SK-N-SH (cell line): ENCODE data around the gene RPP30. TPM values are rescaled to one million over a fixed set of nuclear protein-coding genes. Genes with fewer than 3 reads are reported as not detected.

Source experiments
- CTCF ChIA-PET: fragments of 300-600, 350-600 bp; formaldehyde crosslinking; extraction: SDS; loops from one replicate; lab custom pipeline; 2021; lab: Yijun Ruan, JAX
- POLR2A ChIA-PET: fragments of 350-600 bp; sonication (Branson Sonifier 250); formaldehyde crosslinking; extraction: SDS; loops from one replicate; lab custom pipeline; 2020; ENCODE audit warnings: antibody characterized with exemption, inconsistent platforms; lab: Yijun Ruan, JAX
- DNase-seq: peaks from one replicate; pipeline ENCODE4 v3.0.0; 2012
- H2AFZ ChIP-seq: fragments of 200-600 bp; sonication (generic); 2 replicates; pipeline ENCODE4 v1.8.1; 2016; ENCODE audit warnings: antibody characterized with exemption, mild to moderate bottlenecking, low read depth
- H3F3A ChIP-seq: fragments of 200-600 bp; sonication (generic); replicated peaks from 2 replicates; pipeline ENCODE3; 2016; ENCODE audit warnings: antibody characterized with exemption, mild to moderate bottlenecking; ENCODE audit not compliant: insufficient read depth
- H3K27ac ChIP-seq, 2 experiments: fragments of 200-500 bp in 1 of 2; fragments of 200-600 bp in 1 of 2; sonication (Bioruptor generic) in 1 of 2; sonication (generic), shearing (Covaris generic) in 1 of 2; 2 replicates each; pipeline versions ENCODE4 v1.5.1 to v1.6.1; 2014 to 2016; ENCODE audit warnings: low read depth in 2 of 2, inconsistent platforms in 1 of 2, low read length in 1 of 2, mild to moderate bottlenecking in 1 of 2, mixed read lengths in 1 of 2
- H3K27me3 ChIP-seq: fragments of 200-600 bp; sonication (generic), shearing (Covaris generic); 2 replicates; pipeline ENCODE4 v1.6.1; 2016; ENCODE audit warnings: mixed run types; ENCODE audit not compliant: insufficient read depth
- H3K36me3 ChIP-seq, 2 experiments: fragments of 200-500 bp in 1 of 2; fragments of 200-600 bp in 1 of 2; sonication (Bioruptor generic) in 1 of 2; sonication (generic) in 1 of 2; replicated peaks in 1 of 2; 2 replicates each; pipeline versions ENCODE3 to v1.5.1; 2014 to 2016; ENCODE audit warnings: low read length in 1 of 2, mild to moderate bottlenecking in 1 of 2; ENCODE audit not compliant: insufficient read depth in 2 of 2, control insufficient read depth in 1 of 2
- H3K4me1 ChIP-seq, 2 experiments: fragments of 200-500 bp in 1 of 2; fragments of 200-600 bp in 1 of 2; sonication (Bioruptor generic) in 1 of 2; sonication (generic), shearing (Covaris generic) in 1 of 2; 2 replicates each; pipeline versions ENCODE4 v1.5.1 to v1.6.1; 2014 to 2016; ENCODE audit warnings: low read depth in 1 of 2, low read length in 1 of 2, mixed run types in 1 of 2; ENCODE audit not compliant: insufficient read depth in 2 of 2, control insufficient read depth in 1 of 2
- H3K4me2 ChIP-seq: fragments of 200-600 bp; sonication (generic), shearing (Covaris generic); 2 replicates; pipeline ENCODE4 v1.6.1; 2017; ENCODE audit warnings: mixed run types
- H3K4me3 ChIP-seq, 2 experiments: fragments of 200-500 bp in 1 of 2; fragments of 200-600 bp in 1 of 2; sonication (Bioruptor generic) in 1 of 2; sonication (generic), shearing (Covaris generic) in 1 of 2; 2 replicates each; pipeline versions ENCODE4 v1.5.1 to v1.8.1; 2014 to 2016; ENCODE audit warnings: low read depth in 2 of 2, inconsistent platforms in 1 of 2, low read length in 1 of 2, mild to moderate bottlenecking in 1 of 2, mixed read lengths in 1 of 2, moderate library complexity in 1 of 2
- H3K79me2 ChIP-seq: fragments of 200-600 bp; sonication (generic); 2 replicates; pipeline ENCODE4 v1.8.1; 2017; ENCODE audit warnings: mild to moderate bottlenecking; ENCODE audit not compliant: insufficient read depth
- H3K9ac ChIP-seq: fragments of 200-600 bp; sonication (generic); 2 replicates; pipeline ENCODE4 v1.6.1; 2017; ENCODE audit warnings: mixed run types
- H3K9me2 ChIP-seq: fragments of 200-600 bp; sonication (generic); 2 replicates; pipeline ENCODE4 v1.6.1; 2017; ENCODE audit warnings: mixed run types
- H3K9me3 ChIP-seq: fragments of 200-600 bp; sonication (generic); 2 replicates; pipeline ENCODE4 v1.6.1; 2017; ENCODE audit warnings: mixed run types, mild to moderate bottlenecking, moderate library complexity
- H4K20me1 ChIP-seq: fragments of 200-600 bp; sonication (generic); 2 replicates; pipeline ENCODE4 v1.6.1; 2017; ENCODE audit warnings: mild to moderate bottlenecking, mixed run types; ENCODE audit not compliant: insufficient read depth
- CHD2 ChIP-seq: fragments of 150-350 bp; IDR thresholded peaks from 2 replicates; pipeline ENCODE4 v1.6.1; 2018; ENCODE audit warnings: low read length; ENCODE audit not compliant: partially characterized antibody
- CTCF ChIP-seq: fragments of 200-600 bp; sonication (generic); IDR thresholded peaks from 2 replicates; pipeline ENCODE4 v1.6.1; 2017; ENCODE audit warnings: antibody characterized with exemption, mild to moderate bottlenecking, moderate library complexity
- ELF1 ChIP-seq: IDR thresholded peaks from 2 replicates; pipeline ENCODE4 v1.4.0; 2012
- EP300 ChIP-seq, 2 experiments: IDR thresholded peaks; 2 replicates each; pipeline versions ENCODE4 v1.4.0 to v1.6.1; 2012; ENCODE audit warnings: borderline replicate concordance in 1 of 2, low read depth in 1 of 2, low read length in 1 of 2
- FOSL2 ChIP-seq: IDR thresholded peaks from 2 replicates; pipeline ENCODE4 v1.4.0; 2012; ENCODE audit warnings: low read depth, mild to moderate bottlenecking, moderate library complexity, borderline replicate concordance
- FOXJ3 ChIP-seq: sonication (generic); formaldehyde crosslinking; IDR thresholded peaks from 2 replicates; pipeline ENCODE4 v1.5.1; 2020; ENCODE audit warnings: mild to moderate bottlenecking, missing genetic modification reagents
- FOXM1 ChIP-seq: IDR thresholded peaks from 2 replicates; pipeline ENCODE4 v1.4.0; 2012; ENCODE audit warnings: low read depth, mild to moderate bottlenecking
- GABPA ChIP-seq: IDR thresholded peaks from 2 replicates; pipeline ENCODE4 v1.4.0; 2012; ENCODE audit warnings: low read depth, mild to moderate bottlenecking
- JUND ChIP-seq: IDR thresholded peaks from 2 replicates; pipeline ENCODE4 v1.4.0; 2012
- NFIC ChIP-seq: IDR thresholded peaks from 2 replicates; pipeline ENCODE4 v1.4.0; 2012; ENCODE audit warnings: borderline replicate concordance
- NRF1 ChIP-seq: IDR thresholded peaks from 2 replicates; pipeline ENCODE4 v1.6.1; 2012; ENCODE audit warnings: low read depth, mild to moderate bottlenecking, low read length
- PBX3 ChIP-seq: IDR thresholded peaks from 2 replicates; pipeline ENCODE4; 2012
- POLR2AphosphoS5 ChIP-seq: IDR thresholded peaks from 2 replicates; pipeline ENCODE4 v1.6.1; 2012; ENCODE audit warnings: low read depth, low read length
- RCOR1 ChIP-seq: fragments of 150-350 bp; IDR thresholded peaks from 2 replicates; pipeline ENCODE4 v1.6.1; 2017; ENCODE audit warnings: antibody characterized with exemption, low read length
- RFX5 ChIP-seq: IDR thresholded peaks from 2 replicates; pipeline ENCODE4 v1.6.1; 2012; ENCODE audit warnings: mild to moderate bottlenecking, improper control_type of control experiment, low read length
- RXRA ChIP-seq: IDR thresholded peaks from 2 replicates; pipeline ENCODE4 v1.4.0; 2012; ENCODE audit warnings: low read depth, mild to moderate bottlenecking, borderline replicate concordance
- SIN3A ChIP-seq: IDR thresholded peaks from 2 replicates; pipeline ENCODE4 v1.6.1; 2012; ENCODE audit warnings: low read depth, mild to moderate bottlenecking, low read length, moderate library complexity, borderline replicate concordance
- SMC3 ChIP-seq: IDR thresholded peaks from 2 replicates; pipeline ENCODE4 v1.6.1; 2012; ENCODE audit warnings: low read depth, low read length, improper control_type of control experiment
- TEAD4 ChIP-seq: IDR thresholded peaks from 2 replicates; pipeline ENCODE4 v1.4.0; 2012; ENCODE audit warnings: mild to moderate bottlenecking, borderline replicate concordance; ENCODE audit not compliant: insufficient read depth
- YY1 ChIP-seq: IDR thresholded peaks from 2 replicates; pipeline ENCODE4 v1.4.0; 2012; ENCODE audit warnings: low read depth, mild to moderate bottlenecking
- WGBS: methylation state at CpG from one replicate; pipeline ENCODE4 v1.1.6; 2017; ENCODE audit warnings: low lambda C conversion rate; 5-methylcytosine and 5-hydroxymethylcytosine counted together
- polyA plus RNA-seq, 3 experiments: library from polyadenylated mRNA; depleted of rRNA; stranded (reverse); fragments of >200 nt; gene quantifications; 2 replicates each; pipeline ENCODE4 v1.2.3, GENCODE V29; 2012
- TF ChIP-seq, protein P1 (sequence below): IDR thresholded peaks from 2 replicates; pipeline ENCODE4 v1.4.0; 2012; ENCODE audit warnings: low read depth, borderline replicate concordance
- TF ChIP-seq, protein P2 (sequence below): IDR thresholded peaks from 2 replicates; pipeline ENCODE4 v1.4.0; 2012; ENCODE audit warnings: low read depth, borderline replicate concordance

The RPP30 gene
- polyA plus RNA-seq, 1 of the 3 experiments (the other 2 are of a cell fraction), result 16.7 TPM

DNA sequence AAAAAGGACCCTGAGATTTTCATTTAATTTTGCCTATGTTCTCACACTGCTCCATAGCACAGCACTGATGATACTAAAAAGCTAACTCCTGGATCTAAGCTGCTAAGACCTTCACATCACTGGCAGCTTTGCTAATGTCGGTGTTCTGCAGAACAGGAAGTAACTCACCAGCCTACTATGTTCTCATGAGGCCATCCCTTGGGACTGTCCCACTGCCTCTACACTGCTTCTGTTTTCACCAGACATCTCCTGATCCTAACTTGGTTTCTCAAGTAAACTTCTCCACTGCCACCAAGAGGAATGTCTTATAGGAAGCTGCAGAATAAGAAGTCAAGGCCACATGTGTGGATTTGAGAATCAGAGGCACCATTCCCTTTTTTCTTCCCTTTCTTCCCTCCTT is 29.0 kb upstream of the RPP30 start (continued):
- TF ChIP-seq RXRA (no peak), NRF1 (no peak)

DNA sequence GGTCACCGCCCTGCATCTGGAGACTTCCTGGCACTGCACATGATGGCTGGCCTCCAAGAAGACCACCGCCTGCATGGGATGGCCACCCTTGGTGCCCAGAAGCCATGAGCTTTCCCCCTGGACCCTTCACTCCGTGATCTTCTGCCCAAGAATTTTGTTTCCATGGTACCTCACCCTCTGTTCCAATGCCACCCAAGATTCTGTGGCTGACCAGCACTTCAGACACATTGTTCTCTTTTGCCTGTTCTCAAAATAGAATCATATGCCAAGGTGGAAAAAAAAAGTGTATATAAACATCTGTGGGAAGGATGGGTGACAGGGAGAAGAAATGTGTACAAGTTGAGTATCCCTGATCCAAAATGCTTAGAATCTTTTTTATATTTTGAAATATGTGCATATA is 26.0 kb upstream of the RPP30 start:
- H4K20me1 ChIP-seq, result no peaks in the 10 kb centered on the region
- H3K36me3 ChIP-seq, result no peaks in the 10 kb centered on the region
- no peaks in the 10 kb centered on the region for H3K4me1 ChIP-seq
- no peaks in the 10 kb centered on the region for H3F3A ChIP-seq
- H3K9me3 ChIP-seq, result peaks cover under 1% of the 10 kb centered on the region; the same call in 1 of the 2 replicates
- H2AFZ ChIP-seq, result no peak overlapping the region
- ChIA-PET POLR2A (no interaction called here), CTCF (no interaction called here)
- no peaks in the 10 kb centered on the region for H3K79me2 ChIP-seq
- H3K4me2 ChIP-seq, result no peak overlapping the region
- DNase-seq, result no peak
- H3K27me3 ChIP-seq, result peaks cover 10% of the 10 kb centered on the region; the same call in 1 of the 2 replicates
- no peak overlapping the region for H3K27ac ChIP-seq
- H3K4me3 ChIP-seq, result no peak overlapping the region
- H3K9me2 ChIP-seq, result no peaks in the 10 kb centered on the region
- WGBS, result 34% methylated on average over 3 of the region's 3 CpGs
- H3K9ac ChIP-seq, result no peak overlapping the region
- no peak for TF ChIP-seq EP300 (IDR thresholded peaks at IDR 0.05; ENCODE audit: borderline replicate concordance in 1 of 2, low read depth in 1 of 2, low read length in 1 of 2)
- no peak for TF ChIP-seq FOXM1
- TF ChIP-seq TEAD4, result no peak
- TF ChIP-seq NFIC, result no peak
- no peak for TF ChIP-seq ELF1
- no peak for TF ChIP-seq JUND
- no peak for TF ChIP-seq RFX5
- no peak for TF ChIP-seq FOSL2
- TF ChIP-seq NRF1, result no peak
- TF ChIP-seq SIN3A, result no peak
- no peak for TF ChIP-seq PBX3
- TF ChIP-seq SMC3, result no peak
- TF ChIP-seq GABPA, result no peak

- CTCF ChIA-PET, result interaction anchor here (0.8 kb wide), 1 partner anchor 15 kb away, joined by 3 read pairs; no protein-coding TSS in a partner anchor
- peaks cover 10% of the 10 kb centered on the region; the same call in 1 of the 2 replicates for H3K27me3 ChIP-seq
- H3K9me2 ChIP-seq, result no peaks in the 10 kb centered on the region
- H3K9ac ChIP-seq, result no peak overlapping the region
- no peaks in the 10 kb centered on the region for H3F3A ChIP-seq
- no peak overlapping the region for H3K4me2 ChIP-seq
- POLR2A ChIA-PET, result no interaction called here
- no peak for DNase-seq
- H2AFZ ChIP-seq, result no peak overlapping the region
- H3K4me1 ChIP-seq, result no peaks in the 10 kb centered on the region
- H3K36me3 ChIP-seq, result no peaks in the 10 kb centered on the region
- H3K9me3 ChIP-seq, result peaks cover 5% of the 10 kb centered on the region; the same call in 1 of the 2 replicates
- H3K79me2 ChIP-seq, result no peaks in the 10 kb centered on the region
- no peaks in the 10 kb centered on the region for H4K20me1 ChIP-seq
- no peak for TF ChIP-seq SMC3
- TF ChIP-seq ELF1, result no peak
- no peak for TF ChIP-seq EP300 (IDR thresholded peaks at IDR 0.05; ENCODE audit: borderline replicate concordance in 1 of 2, low read depth in 1 of 2, low read length in 1 of 2)
- TF ChIP-seq CHD2, result no peak
- TF ChIP-seq FOXJ3 (CRISPR knock-in tag), result no peak
- TF ChIP-seq CTCF, result no peak
- TF ChIP-seq YY1, result no peak
- TF ChIP-seq, protein P1, sequence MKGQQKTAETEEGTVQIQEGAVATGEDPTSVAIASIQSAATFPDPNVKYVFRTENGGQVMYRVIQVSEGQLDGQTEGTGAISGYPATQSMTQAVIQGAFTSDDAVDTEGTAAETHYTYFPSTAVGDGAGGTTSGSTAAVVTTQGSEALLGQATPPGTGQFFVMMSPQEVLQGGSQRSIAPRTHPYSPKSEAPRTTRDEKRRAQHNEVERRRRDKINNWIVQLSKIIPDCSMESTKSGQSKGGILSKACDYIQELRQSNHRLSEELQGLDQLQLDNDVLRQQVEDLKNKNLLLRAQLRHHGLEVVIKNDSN, result no peak
- TF ChIP-seq RCOR1, result no peak
- TF ChIP-seq, protein P2, sequence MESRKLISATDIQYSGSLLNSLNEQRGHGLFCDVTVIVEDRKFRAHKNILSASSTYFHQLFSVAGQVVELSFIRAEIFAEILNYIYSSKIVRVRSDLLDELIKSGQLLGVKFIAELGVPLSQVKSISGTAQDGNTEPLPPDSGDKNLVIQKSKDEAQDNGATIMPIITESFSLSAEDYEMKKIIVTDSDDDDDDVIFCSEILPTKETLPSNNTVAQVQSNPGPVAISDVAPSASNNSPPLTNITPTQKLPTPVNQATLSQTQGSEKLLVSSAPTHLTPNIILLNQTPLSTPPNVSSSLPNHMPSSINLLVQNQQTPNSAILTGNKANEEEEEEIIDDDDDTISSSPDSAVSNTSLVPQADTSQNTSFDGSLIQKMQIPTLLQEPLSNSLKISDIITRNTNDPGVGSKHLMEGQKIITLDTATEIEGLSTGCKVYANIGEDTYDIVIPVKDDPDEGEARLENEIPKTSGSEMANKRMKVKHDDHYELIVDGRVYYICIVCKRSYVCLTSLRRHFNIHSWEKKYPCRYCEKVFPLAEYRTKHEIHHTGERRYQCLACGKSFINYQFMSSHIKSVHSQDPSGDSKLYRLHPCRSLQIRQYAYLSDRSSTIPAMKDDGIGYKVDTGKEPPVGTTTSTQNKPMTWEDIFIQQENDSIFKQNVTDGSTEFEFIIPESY, result no peak
- TF ChIP-seq POLR2AphosphoS5, result no peak
- TF ChIP-seq JUND, result no peak
- TF ChIP-seq, all 33 proteins: peak for 0
- Histone ChIP-seq H3K27ac (no peak overlapping the region), H3K4me3 (no peak overlapping the region)
- 0% methylated on average over 1 of the region's 1 CpG for WGBS
Observed at GRCh38 chr10:90846746-90847145, 25.0 kb upstream of the RPP30 start.
